Ureter (tissue), 1 donor: ENCODE measurements around the gene SALL3. TPM values are rescaled to one million over a fixed set of nuclear protein-coding genes. Genes with fewer than 3 reads are reported as not detected.
"Not testable (repeated sequence)": the region's sequence is repeated elsewhere in the genome, so short reads cannot be mapped to it uniquely, and the experiment has no call there.

ENCODE experiments used
- DNase-seq: peaks from one replicate; pipeline ENCODE4 v3.0.0-alpha.2; 2020; ENCODE audit warnings: low spot score
- total RNA-seq: library from RNA; stranded (reverse); gene quantifications from one replicate; pipeline ENCODE4 v1.2.4, GENCODE V29; 2023
- donor health status: DM: yes; HTN: yes; CAD: no.

SALL3 gene
- total RNA-seq, result 0.44 TPM

- DNase-seq, result no peak
Observed at GRCh38 chr18:78979730-78980278, at the start of gene SALL3. Gene SALL3, plus strand, starts transcription at chr18:78979818. Its CDS starts 457 bp downstream, at chr18:78980275.

- no peak for DNase-seq
Observed at GRCh38 chr18:78932281-78932680, 47.3 kb upstream of the SALL3 start.

- DNase-seq, result no peak
Observed at GRCh38 chr18:78934003-78934402, 45.6 kb upstream of the SALL3 start.

- no peak for DNase-seq
Observed at GRCh38 chr18:78934551-78935225, 44.9 kb upstream of the SALL3 start.

- DNase-seq, result no peak
Observed at GRCh38 chr18:78935406-78935805, 44.2 kb upstream of the SALL3 start.

- no peak for DNase-seq
Observed at GRCh38 chr18:78936251-78937005, 43.2 kb upstream of the SALL3 start.

GRCh38 chr18:78937166-78937565 lies 42.5 kb upstream of the SALL3 start:
- DNase-seq, result no peak

- no peak for DNase-seq
Observed at GRCh38 chr18:78939105-78939504, 40.5 kb upstream of the SALL3 start.

- no peak for DNase-seq
Observed at GRCh38 chr18:78939734-78940494, 39.7 kb upstream of the SALL3 start.

- DNase-seq, result not testable (repeated sequence)
Observed at GRCh38 chr18:78942236-78942635, 37.4 kb upstream of the SALL3 start.

- no peak for DNase-seq
Observed at GRCh38 chr18:78945628-78946027, 34.0 kb upstream of the SALL3 start.

GRCh38 chr18:78947291-78947690 lies 32.3 kb upstream of the SALL3 start:
- DNase-seq, result no peak

GRCh38 chr18:78948221-78948620 lies 31.4 kb upstream of the SALL3 start:
- no peak for DNase-seq

GRCh38 chr18:78948707-78949106 lies 30.9 kb upstream of the SALL3 start:
- DNase-seq, result no peak

GRCh38 chr18:78949216-78949615 lies 30.4 kb upstream of the SALL3 start:
- DNase-seq, result no peak

GRCh38 chr18:78950386-78950785 lies 29.2 kb upstream of the SALL3 start:
- no peak for DNase-seq

- no peak for DNase-seq
Observed at GRCh38 chr18:78953566-78953965, 26.1 kb upstream of the SALL3 start.

- DNase-seq, result no peak
Observed at GRCh38 chr18:78955051-78955450, 24.6 kb upstream of the SALL3 start.

GRCh38 chr18:78957140-78957539 lies 22.5 kb upstream of the SALL3 start:
- DNase-seq, result no peak

GRCh38 chr18:78960709-78961108 lies 18.9 kb upstream of the SALL3 start:
- no peak for DNase-seq

- no peak for DNase-seq
Observed at GRCh38 chr18:78962098-78962497, 17.5 kb upstream of the SALL3 start.

- not testable (repeated sequence) for DNase-seq
Observed at GRCh38 chr18:78964727-78965126, 14.9 kb upstream of the SALL3 start.
